Femur (tissue), 1 donor: ENCODE measurements around the gene PCDH9.

Experiments
- DNase-seq: peaks from one replicate; pipeline ENCODE4 v3.0.0-alpha.2; 2017

The PCDH9 gene

GRCh38 chr13:67229481-67230403 lies at the start of gene PCDH9:
PCDH9 (minus strand) TSS chr13:67230336; CDS start chr13:67228440, 1,896 bp downstream.
- no peak for DNase-seq

GRCh38 chr13:67278235-67278634 lies 48.1 kb upstream of the PCDH9 start:
- no peak for DNase-seq

- DNase-seq, result no peak
Observed at GRCh38 chr13:67277581-67277980, 47.4 kb upstream of the PCDH9 start.

- no peak for DNase-seq
Observed at GRCh38 chr13:67275351-67275960, 45.3 kb upstream of the PCDH9 start.

GRCh38 chr13:67273001-67273400 lies 42.9 kb upstream of the PCDH9 start:
- no peak for DNase-seq

GRCh38 chr13:67267136-67267535 lies 37.0 kb upstream of the PCDH9 start:
- DNase-seq, result no peak

- no peak for DNase-seq
Observed at GRCh38 chr13:67259208-67259607, 29.1 kb upstream of the PCDH9 start.

GRCh38 chr13:67258482-67258881 lies 28.3 kb upstream of the PCDH9 start:
- no peak for DNase-seq

- no peak for DNase-seq
Observed at GRCh38 chr13:67238861-67239260, 8.7 kb upstream of the PCDH9 start.

- DNase-seq, result no peak
Observed at GRCh38 chr13:67238277-67238859, 8.2 kb upstream of the PCDH9 start.

GRCh38 chr13:67235265-67235664 lies 5.1 kb upstream of the PCDH9 start:
- no peak for DNase-seq

GRCh38 chr13:67232384-67232783 lies 2.2 kb upstream of the PCDH9 start:
- DNase-seq, result no peak

- DNase-seq, result no peak
Observed at GRCh38 chr13:67231289-67232000, 1.3 kb upstream of the PCDH9 start.

- DNase-seq, result peak; percentile 99
Observed at GRCh38 chr13:67230404-67231288, 510 bp upstream of the PCDH9 start.

- DNase-seq, result no peak
Observed at GRCh38 chr13:67228916-67229315, 1.2 kb downstream of the PCDH9 start.

- DNase-seq, result no peak
Observed at GRCh38 chr13:67228031-67228430, 2.1 kb downstream of the PCDH9 start.

GRCh38 chr13:67227131-67227983 lies 2.8 kb downstream of the PCDH9 start:
- no peak for DNase-seq

GRCh38 chr13:67226696-67227095 lies 3.4 kb downstream of the PCDH9 start:
- no peak for DNase-seq

- no peak for DNase-seq
Observed at GRCh38 chr13:67225252-67226159, 4.6 kb downstream of the PCDH9 start.
